Left lung (tissue), 10 donors: Measurements from ENCODE around the gene ARL10. TPM values are rescaled to one million over a fixed set of nuclear protein-coding genes. Genes with fewer than 3 reads are reported as not detected.

ENCODE experiments used
- ATAC-seq: fragments of 200-7000 bp; cut with Tn5 transposase; one replicate; pipeline ENCODE4 v1.9.1; 2020; ENCODE audit warnings: moderate library complexity
- DNase-seq, 4 donors: peaks; one replicate each; pipeline ENCODE4 v3.0.0-alpha.2; 2013 to 2020
- H3K27ac ChIP-seq, 2 donors: fragments of 200-600 bp; sonication (generic) in 1 of 2; one replicate each; pipeline versions ENCODE4 v1.5.0 to v1.8.0; 2020 to 2021
- H3K27me3 ChIP-seq, 2 donors: fragments of 200-600 bp; sonication (generic) in 1 of 2; one replicate each; pipeline versions ENCODE4 v1.5.0 to v1.8.0; 2020 to 2021
- H3K36me3 ChIP-seq, 2 donors: fragments of 200-600 bp; sonication (generic) in 1 of 2; one replicate each; pipeline versions ENCODE4 v1.5.0 to v1.8.0; 2020 to 2021
- H3K4me1 ChIP-seq, 2 donors: fragments of 200-600 bp; one replicate each; pipeline ENCODE4 v1.8.0; 2021
- H3K4me3 ChIP-seq, 2 donors: fragments of 200-600 bp; sonication (generic) in 1 of 2; one replicate each; pipeline versions ENCODE4 v1.5.0 to v1.8.0; 2020 to 2021; ENCODE audit warnings: mild to moderate bottlenecking in 1 of 2
- H3K9me3 ChIP-seq, 2 donors: fragments of 200-600 bp; sonication (generic) in 1 of 2; one replicate each; pipeline versions ENCODE4 v1.5.0 to v1.8.0; 2020 to 2021
- intact Hi-C, 2 donors: fragments of 100-400 bp; cut with DNase I; formaldehyde crosslinking; loops; one replicate each; pipeline versions ENCODE4 v1.11.2 to v1.14.2; 2022
- polyA plus RNA-seq, 6 donors: library from polyadenylated mRNA; unstranded; fragments of 120-200 nt; gene quantifications; one replicate each; pipeline ENCODE4 v1.2.1, GENCODE V29; 2013; ENCODE audit not compliant: insufficient read length in 6 of 6
- total RNA-seq, 2 donors: library from RNA; stranded (reverse); fragmentation: NEBNext Ultra II Directional; extraction: Animal tissue kit (Norgen Biotek cat#: 25700); gene quantifications; one replicate each; pipeline ENCODE4 v1.2.1, GENCODE V29; 2021
- TF ChIP-seq, protein P1 (sequence below), 2 donors: fragments of 200-600 bp; sonication (generic) in 1 of 2; IDR thresholded peaks; one replicate each; pipeline versions ENCODE4 v1.5.0 to v1.8.0; 2021; ENCODE audit warnings: antibody characterized with exemption in 2 of 2
- donor health status: DM: no; HTN: yes; CAD: no.
- donor health status: DM: no; HTN: no; CAD: no.

Gene ARL10
- total and polyA plus RNA-seq, 8 donors = 6.0 to 20.1 (median 18.2) TPM

DNA sequence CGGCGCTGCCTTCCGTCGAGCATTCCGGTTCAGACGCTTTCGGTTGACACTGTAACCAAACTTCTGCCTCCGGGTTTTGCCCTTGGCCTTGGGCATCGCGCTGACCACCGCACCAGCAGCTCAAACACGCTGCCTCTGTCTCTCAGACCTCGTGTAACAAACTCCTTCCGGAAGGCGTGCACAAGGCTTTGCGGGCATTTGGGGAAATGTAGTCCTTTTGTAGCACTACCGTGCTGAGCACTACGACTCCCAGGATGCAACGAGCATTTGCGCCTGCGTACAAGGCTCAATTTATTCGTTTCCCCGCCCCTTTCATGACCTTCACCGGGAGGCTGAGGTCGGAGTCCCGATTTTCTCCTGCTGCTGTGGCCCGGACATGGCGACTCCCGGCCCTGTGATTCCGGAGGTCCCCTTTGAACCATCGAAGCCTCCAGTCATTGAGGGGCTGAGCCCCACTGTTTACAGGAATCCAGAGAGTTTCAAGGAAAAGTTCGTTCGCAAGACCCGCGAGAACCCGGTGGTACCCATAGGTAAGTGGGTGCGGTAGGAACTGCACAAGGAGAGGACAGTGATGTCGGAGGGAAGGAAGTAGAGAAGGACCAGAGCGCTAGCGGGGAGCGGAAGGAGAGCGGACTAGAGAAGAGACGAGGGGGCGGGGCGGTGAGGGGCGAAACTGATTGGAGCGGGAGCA, 23.3 kb downstream of the ARL10 start, which contains the start of the genes HIGD2A and NOP16:
Gene HIGD2A, plus strand, starts transcription at position 308 of the 691 bp plus-strand sequence. Its CDS starts 69 bp downstream, at position 377.
Gene NOP16, minus strand, starts transcription at position 155 of the 691 bp plus-strand sequence. Its CDS starts 59 bp downstream, at position 96.
- Histone ChIP-seq H3K4me1 (peaks cover 10 to 50% of the 10 kb centered on the region in 2 donors), H3K4me3 (peak within 1 kb of the TSS; percentile 77 to 96), H3K27me3 (no peaks in the 10 kb centered on the region), H3K27ac (peak within 1 kb of the TSS; percentile 90 to 93), H3K36me3 (peaks cover 0 to 58% of the 10 kb centered on the region in 2 donors), H3K9me3 (no peaks in the 10 kb centered on the region)
- DNase-seq = peak; percentile 97 to 99 (median 98)
- TF ChIP-seq, protein P1, sequence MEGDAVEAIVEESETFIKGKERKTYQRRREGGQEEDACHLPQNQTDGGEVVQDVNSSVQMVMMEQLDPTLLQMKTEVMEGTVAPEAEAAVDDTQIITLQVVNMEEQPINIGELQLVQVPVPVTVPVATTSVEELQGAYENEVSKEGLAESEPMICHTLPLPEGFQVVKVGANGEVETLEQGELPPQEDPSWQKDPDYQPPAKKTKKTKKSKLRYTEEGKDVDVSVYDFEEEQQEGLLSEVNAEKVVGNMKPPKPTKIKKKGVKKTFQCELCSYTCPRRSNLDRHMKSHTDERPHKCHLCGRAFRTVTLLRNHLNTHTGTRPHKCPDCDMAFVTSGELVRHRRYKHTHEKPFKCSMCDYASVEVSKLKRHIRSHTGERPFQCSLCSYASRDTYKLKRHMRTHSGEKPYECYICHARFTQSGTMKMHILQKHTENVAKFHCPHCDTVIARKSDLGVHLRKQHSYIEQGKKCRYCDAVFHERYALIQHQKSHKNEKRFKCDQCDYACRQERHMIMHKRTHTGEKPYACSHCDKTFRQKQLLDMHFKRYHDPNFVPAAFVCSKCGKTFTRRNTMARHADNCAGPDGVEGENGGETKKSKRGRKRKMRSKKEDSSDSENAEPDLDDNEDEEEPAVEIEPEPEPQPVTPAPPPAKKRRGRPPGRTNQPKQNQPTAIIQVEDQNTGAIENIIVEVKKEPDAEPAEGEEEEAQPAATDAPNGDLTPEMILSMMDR (IDR thresholded peaks at IDR 0.05) = no peak
- ATAC-seq = peak; percentile 96
- intact Hi-C loops = no loop called here

DNA sequence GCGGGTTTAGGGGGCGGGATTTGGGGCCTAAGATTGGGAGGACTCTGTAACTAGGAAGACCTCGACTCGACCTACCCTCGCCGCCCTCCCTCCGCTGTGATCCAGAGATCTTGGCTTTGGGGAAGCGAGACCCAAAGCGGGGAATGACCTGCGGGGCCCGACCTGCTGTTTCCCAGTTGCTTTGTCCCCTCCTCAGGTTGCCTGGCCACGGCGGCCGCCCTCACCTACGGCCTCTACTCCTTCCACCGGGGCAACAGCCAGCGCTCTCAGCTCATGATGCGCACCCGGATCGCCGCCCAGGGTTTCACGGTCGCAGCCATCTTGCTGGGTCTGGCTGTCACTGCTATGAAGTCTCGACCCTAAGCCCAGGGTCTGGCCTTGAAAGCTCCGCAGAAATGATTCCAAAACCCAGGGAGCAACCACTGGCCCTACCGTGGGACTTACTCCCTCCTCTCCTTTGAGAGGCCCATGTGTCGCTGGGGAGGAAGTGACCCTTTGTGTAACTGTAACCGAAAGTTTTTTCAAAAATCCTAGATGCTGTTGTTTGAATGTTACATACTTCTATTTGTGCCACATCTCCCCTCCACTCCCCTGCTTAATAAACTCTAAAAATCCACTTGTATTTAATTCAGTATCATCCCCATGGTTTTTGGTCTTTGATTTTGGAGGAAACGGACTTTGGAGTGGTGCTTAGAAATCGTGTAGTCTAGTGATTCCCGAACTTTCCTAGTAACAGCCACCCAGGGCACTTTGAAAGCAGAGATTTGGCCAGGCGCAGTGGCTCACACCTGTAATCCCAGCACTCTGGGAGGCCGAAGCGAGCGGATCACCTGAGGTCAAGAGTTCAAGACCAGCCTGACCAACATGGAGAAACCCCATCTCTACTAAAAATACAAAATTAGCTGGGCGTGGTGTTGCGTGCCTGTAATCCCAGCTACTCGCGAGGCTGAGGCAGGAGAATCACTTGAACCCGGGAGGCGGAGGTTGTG, 24.1 kb downstream of the ARL10 start:
- Histone ChIP-seq H3K4me1 (peaks cover 10 to 50% of the 10 kb centered on the region in 2 donors), H3K36me3 (peaks cover 0 to 58% of the 10 kb centered on the region in 2 donors), H3K4me3 (peak overlapping the region; percentile 77 to 96), H3K27ac (peak overlapping the region; percentile 90 to 93), H3K27me3 (no peaks in the 10 kb centered on the region), H3K9me3 (no peaks in the 10 kb centered on the region)
- TF ChIP-seq, protein P1 (IDR thresholded peaks at IDR 0.05) = no peak
- ATAC-seq (peak; percentile 39), DNase-seq (no peak)
- intact Hi-C loops = no loop called here

DNA sequence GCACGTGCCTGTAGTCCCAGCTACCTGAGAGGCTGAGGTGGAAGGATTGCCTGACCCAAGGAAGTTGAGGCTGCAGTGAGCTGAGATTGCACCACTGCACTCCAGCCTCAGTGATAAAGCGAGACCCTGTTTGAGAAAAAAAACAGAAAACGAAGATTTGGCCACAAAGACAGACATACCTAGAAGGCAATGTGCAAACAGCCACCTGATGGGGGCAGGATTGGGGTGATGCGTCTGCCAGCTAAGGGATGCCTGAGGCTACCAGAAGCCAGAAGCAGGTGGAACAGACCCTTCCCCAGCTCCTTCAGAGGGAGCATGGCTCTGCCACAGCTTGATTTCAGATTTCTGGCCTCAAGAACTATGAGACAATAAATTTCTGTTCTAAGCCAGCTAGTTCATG, 26.2 kb downstream of the ARL10 start:
- no peak overlapping the region for H3K4me3 ChIP-seq
- no peak overlapping the region for H3K27ac ChIP-seq
- intact Hi-C loops = no loop called here
- DNase-seq = no peak
- no peaks in the 10 kb centered on the region for H3K27me3 ChIP-seq
- no peaks in the 10 kb centered on the region for H3K9me3 ChIP-seq
- H3K4me1 ChIP-seq = peaks cover 10 to 39% of the 10 kb centered on the region in 2 donors
- TF ChIP-seq, protein P1 (IDR thresholded peaks at IDR 0.05) = no peak
- peaks cover 0 to 63% of the 10 kb centered on the region in 2 donors for H3K36me3 ChIP-seq
- ATAC-seq = no peak

DNA sequence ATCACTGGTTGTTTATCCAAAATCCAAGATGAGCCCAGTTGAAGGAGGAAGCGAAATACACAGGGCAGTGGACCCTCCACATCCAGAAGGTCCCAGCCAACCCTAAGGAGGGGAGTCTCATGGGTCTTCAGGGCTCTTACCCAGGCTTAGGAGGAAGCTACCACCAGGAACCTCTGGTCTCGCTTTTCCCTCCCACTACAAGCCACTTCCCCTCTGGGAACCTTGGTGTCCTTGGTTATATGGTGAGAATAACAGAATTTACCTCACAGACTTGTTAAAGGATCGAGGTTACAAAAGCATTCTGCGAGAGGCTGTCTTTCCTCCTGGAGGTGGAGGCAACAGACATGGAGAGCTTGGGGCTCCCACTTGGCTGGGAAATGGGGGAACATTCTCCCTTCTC, 26.7 kb downstream of the ARL10 start:
- Histone ChIP-seq H3K9me3 (no peaks in the 10 kb centered on the region), H3K4me3 (no peak overlapping the region), H3K36me3 (peaks cover 0 to 68% of the 10 kb centered on the region in 2 donors), H3K4me1 (peaks cover 8 to 34% of the 10 kb centered on the region in 2 donors), H3K27me3 (no peaks in the 10 kb centered on the region), H3K27ac (no peak overlapping the region)
- DNase-seq (no peak), ATAC-seq (no peak)
- intact Hi-C loops = no loop called here
- TF ChIP-seq, protein P1 (IDR thresholded peaks at IDR 0.05) = no peak
